GM19452 (cell line): ENCODE measurements around the gene ABCC8.

Experiments used
- ATAC-seq: cut with Tn5 transposase; IDR thresholded peaks from one replicate; pipeline ENCODE4 v1.9.1; 2021; ENCODE audit not compliant: unreplicated experiment

Gene ABCC8

DNA sequence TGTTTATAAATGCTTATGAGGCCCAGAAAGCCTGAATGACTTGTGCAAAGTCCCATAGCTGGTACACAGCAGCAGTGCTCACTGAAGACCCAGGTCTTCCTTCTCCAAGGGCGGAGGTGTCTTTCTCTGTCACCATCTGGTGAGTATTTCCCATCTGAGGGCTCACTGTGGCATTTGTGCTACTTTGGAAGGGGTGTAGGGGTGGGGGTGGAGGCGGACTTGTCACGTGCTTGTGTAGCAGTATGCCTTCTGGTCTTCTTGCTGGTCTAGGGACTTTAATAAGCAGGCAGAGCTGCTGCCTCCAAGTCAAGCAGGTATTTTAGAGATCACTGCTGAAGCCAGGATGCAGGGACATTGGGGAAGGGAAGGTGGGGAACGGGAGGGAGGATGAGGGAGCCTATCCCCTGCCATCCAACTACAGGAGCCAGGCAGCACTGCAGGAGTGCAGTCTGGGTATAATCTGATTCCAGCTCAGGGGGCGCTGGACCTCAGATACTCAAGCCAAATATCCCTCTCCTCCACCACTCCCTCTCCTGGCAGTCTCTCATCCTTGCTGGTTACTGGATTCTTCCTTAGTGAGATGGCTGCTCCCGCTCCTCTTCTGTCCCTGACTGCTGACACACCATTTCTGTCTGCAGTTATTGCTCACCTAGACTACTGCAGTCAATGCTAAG, 3.4 kb downstream of the ABCC8 start:
- no peak for ATAC-seq

GRCh38 chr11:17472467-17472866, 4.2 kb downstream of the ABCC8 start:
- no peak for ATAC-seq

DNA sequence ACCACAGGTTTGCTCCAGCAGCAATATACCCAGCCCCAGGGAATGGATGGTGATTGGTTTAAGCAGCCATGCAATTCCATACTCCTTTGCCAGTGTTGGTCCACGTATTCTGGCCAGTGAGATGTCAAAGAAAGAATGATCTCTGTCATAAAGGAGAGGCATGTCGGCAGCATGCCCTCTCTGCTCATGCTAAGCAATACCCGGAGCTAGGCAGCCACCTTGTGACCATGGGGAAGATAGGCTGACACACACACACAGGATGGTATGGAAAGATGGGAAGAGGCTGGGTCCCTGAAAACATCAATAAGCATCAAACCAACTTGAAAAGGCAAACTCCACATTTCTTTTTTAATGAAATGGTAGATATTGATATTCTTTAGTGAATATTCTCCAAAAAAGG, 5.1 kb downstream of the ABCC8 start:
- ATAC-seq: no peak

DNA sequence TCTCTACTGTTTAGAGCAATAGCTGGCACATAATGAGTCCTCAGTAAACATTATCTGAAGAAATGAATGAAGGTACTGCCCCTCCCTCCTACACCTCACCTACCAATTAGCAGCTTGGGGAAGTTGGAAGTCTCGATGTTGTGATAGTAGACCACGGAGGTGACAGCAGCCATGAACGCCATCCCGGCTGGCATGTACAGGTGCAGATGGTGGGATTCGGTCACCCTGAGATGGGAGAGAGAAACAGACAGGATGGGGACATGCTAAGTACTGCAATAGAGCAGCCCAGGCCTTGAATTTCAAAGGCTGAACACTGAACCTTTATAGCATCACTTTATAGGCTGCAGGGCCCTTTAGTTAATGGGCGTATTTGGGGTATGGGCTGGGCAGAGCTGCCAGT, 6.6 kb downstream of the ABCC8 start:
- ATAC-seq: no peak

- ATAC-seq: no peak
Measured at GRCh38 chr11:17468122-17468521, 8.5 kb downstream of the ABCC8 start.

GRCh38 chr11:17463546-17464174, 13.0 kb downstream of the ABCC8 start:
- ATAC-seq: no peak

GRCh38 chr11:17462940-17463339, 13.7 kb downstream of the ABCC8 start:
- ATAC-seq: no peak

DNA sequence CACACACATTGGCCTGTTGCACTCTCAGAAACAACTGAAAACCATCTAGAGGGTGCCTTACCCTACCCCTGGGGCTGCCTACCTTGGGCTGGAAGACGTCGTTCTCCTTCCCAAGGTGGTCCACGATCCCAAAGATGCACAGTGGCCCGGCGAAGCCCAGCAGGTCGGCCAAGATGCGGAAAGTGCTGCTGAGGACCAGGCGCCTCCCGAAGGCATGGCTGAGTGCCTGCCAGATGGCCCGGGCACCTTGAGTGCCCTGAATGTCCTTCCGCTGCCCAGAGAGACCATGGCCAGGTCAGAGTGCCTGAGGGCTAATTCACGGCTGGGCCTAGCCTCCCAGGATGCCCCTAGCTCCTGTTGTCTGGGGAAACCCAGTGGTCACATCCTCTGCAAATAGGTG, 16.2 kb downstream of the ABCC8 start:
- ATAC-seq: no peak

DNA sequence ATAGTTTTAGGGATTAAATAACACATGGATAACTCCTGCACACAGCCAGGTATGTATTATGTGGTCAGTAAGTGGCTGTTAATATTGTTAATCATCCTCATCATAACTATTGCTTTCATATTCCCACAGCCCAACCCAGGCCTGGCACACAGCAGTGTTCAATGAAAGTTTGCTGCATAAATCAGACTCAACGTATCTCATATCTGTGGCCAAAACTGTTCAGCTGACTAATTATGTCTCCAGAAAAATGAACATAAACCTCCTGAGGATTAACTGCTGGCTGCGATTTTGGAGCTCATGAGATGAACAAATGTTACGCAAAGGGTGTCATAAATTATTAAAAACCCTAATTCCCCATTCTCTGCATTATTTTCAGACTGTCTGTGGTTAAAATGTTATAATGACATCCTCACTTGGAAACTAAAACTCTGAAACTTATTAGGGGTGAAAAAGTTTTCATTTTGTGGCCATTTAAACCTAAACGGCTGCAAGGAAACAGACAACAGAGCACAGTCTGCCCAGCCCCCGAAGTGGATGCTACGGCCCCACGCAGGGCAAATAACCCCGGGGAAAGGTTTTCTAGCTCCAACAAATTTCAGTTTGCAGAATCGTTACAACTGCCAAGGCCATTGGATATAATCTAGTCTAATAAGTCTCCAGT, 17.3 kb downstream of the ABCC8 start:
- ATAC-seq: no peak

- ATAC-seq: no peak
Measured at GRCh38 chr11:17458268-17458667, 18.4 kb downstream of the ABCC8 start.

- no peak for ATAC-seq
Measured at GRCh38 chr11:17457396-17458173, 19.1 kb downstream of the ABCC8 start.

DNA sequence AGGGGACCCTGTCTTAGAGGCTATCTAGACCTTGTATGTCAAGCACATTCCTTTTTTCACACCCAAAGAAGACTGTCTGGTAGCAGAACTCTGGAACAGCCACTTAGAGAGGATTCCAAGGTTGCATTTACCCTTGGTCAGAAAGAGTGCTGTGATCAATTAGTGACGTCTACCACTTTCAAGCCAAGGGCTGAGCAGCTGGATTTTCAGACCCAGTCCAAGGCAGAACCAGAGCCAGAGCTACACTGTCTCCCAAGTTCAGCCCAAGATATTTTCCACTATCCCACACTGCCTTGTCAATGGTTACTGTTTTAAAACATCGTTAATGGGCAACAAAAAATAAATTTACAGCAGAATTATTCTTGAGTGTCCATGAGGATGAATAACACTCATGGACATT, 24.0 kb downstream of the ABCC8 start:
- ATAC-seq: no peak

DNA sequence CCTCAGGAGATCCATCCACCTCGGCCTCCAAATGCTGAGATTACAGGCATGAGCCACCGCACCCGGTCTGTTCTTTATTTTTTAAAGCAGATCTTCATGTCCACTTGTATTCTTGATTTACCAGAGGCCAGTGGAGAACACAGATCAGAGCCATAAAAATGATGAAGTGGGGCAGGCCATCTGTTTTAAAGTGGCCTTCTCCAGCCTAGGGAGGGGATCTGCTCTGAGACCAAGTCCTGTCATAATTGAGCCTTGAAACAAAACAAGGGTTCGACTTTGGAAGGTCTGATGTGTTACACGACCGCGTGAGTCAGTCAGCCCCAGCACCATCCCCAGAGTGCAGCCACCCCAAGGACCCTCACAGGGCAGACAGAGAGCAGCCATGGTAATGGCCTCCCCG, 27.5 kb downstream of the ABCC8 start:
- no peak for ATAC-seq

DNA sequence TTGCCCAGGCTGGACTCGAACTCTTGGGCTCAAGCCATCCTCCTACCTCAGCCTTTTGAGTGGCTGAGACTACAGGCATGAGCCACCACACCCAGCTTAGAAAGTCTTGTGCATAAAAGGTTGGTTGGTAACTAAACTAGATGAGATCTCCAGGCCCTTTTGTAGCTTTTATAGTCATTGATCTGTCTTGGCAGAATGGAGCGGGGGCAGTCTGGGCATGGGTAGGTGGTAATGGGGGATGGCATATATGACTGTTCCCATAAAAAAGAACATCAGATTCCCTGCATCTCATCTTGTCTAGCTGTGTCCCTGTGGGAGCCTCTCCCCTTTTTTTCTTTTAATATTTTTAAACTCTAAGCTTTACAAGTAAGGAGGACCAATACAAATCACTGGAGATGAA, 30.2 kb downstream of the ABCC8 start:
- no peak for ATAC-seq

DNA sequence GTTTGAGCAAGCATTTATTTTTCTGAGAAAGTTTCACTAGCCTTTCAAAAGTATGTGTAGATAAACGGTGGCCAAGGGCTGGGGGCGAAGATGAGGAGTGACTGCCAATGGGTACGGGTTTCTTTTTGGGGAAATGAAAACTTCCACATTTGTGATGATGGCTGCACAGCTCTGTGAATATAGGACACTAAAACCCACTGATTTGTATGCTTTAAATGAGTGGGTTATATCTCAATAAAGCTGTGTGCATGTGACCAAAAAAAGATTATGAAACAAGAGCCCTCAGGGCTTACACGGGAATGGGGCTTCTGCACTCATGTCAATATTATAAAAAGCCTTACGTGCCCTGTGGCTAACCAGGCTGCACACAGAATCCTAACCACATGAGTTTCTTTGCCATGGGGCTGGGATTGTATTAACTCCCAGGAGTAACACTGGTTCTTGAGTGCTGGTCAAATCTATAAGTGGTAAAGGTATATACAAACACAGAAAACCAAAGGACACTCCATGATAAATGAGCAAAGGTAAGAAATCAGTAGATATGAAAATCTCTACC, 31.3 kb downstream of the ABCC8 start:
- no peak for ATAC-seq

- ATAC-seq: no peak
Measured at GRCh38 chr11:17443926-17444690, 32.5 kb downstream of the ABCC8 start.

DNA sequence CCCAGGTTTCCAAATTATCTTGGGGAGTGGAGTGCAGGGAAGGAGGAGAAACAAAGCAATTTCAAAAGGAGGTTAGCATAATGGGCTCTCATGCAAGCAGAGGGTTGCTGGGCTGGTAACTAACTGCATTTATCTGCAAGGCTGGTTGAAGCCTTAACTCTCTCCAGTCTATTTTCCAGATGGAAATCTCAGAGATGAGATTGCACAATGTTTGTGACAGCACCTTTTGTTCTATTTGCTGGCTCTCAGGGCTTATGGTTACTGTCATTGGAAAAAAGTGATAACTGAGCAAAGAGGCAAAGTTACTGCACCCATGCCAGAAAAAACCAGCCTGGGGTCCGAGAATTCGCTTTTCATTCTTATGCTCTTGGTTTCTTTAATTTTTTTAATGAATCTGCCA, 33.2 kb downstream of the ABCC8 start:
- ATAC-seq: no peak

DNA sequence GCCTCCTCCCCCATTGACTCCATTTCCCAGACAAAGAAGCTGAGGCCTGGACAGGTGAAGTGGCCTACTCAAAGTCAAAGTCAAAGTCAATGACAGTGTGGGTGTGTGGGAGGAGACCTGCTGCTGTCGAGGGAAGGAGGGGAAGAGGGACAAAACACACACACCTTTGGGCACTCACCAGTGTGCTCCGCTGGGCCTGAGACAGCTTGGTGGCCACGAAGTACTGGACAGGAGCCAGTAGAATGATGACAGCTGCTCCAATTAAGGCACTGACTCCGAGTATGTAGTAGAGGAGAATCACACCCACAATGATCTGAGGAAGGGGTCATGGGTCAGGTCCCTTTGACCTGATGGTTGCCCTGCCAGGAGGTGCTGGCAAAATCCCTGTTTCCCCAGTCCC, 33.6 kb downstream of the ABCC8 start:
- no peak for ATAC-seq

- ATAC-seq: no peak
Measured at GRCh38 chr11:17439316-17439782, 37.3 kb downstream of the ABCC8 start.

GRCh38 chr11:17437366-17437765, 39.3 kb downstream of the ABCC8 start:
- ATAC-seq: no peak

DNA sequence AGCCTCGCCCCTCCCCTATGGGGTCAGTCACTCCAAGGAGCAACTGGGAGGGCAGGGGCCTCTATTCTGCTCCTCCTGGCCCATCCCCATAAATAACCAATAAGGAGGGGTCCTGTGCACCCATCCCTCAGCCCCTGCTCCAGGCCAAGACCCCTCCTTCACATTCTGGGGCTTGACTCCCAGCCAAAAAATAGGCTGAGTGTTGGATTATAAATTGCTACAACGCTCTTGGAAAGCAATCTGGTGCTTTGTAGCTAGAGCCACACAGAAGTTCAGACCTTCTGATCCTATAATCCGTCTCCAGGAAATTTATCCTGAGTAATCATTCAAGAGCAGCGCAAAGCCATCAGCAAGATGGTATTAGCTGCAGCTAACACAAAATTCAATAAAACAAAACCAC, 42.5 kb downstream of the ABCC8 start:
- no peak for ATAC-seq
